ENCODE data around the gene NTRK3.

NTRK3 gene

DNA sequence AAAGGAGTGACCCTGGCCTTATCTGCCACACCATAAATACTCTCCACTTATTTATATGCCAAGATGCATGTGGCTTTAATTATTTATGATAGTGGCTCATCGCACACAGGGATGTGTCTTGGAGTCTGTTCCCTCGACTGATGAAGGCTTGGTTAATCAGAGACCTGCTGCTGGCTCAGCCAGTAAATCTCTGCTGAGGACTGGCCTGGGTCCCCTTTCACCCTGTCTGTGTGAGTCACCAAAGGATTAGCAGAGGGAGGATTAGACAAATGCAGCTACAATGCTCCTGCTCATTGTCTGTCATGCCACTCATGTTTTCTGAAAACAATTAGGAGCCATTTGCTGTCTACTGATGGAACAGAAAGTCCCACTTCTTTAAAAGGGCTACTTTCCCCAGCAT, 226.8 kb downstream of the NTRK3 start:
- no peak for DNase-seq (ENCODE audit: low read depth in 2 of 2)

DNA sequence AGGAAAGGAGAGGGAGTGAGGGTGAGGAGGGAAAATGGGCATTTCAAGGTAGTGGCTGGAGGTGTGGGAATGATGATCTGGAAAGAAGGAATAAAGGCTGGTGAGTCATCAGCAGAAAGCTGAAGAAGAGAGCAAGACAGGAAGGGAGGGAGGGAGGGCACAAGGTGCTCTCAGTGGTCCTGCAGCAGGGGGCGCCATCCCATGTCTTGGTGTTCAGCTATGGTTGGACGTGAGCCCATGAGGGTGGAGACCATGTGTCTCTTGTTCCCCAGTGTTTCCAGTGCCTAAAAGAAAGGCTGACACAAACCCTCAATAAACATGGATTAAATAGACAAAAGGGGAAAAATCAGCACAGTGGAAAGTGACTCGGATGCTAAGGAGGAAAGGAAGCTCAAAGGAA, 228.5 kb downstream of the NTRK3 start:
- no peak for DNase-seq (ENCODE audit: low read depth in 2 of 2)

DNA sequence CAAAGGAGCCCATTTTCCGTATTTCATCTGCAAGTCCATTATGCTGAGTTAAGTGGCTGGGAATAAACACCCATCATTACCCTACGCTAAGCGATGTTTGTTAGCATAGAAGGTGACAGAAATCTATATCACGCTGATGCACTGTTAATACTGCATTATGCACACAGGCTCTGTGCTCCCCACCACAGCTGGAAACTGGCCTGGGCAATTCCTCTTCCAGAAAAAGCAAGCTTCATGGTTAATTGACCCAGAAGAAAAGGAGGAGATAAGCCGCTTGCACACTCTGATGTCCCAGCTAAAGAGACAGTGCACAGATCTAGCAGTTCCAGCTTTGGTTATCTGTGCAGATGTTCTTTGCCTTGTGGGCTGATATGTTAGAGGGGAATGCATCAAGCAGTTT, 232.6 kb downstream of the NTRK3 start:
- DNase-seq (ENCODE audit: low read depth in 2 of 2): no peak

DNA sequence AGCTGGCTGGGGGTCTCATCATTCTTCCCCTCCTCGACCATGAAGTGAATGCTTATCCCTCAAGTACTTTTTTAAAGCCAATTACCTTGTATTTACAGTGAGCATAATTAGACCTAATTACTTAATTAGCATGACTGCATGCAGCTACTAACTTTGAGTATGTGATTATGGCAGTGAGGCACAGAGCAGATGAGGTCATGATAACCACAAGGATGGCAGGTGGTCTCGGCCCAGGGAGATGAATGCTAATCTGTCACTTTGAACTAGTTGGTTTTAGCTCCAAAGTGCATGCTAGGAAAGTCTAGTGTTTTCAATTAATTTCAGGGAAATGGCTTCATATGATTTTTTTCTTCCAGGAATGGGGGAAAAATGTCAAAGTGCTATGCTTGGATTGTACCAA, 233.8 kb downstream of the NTRK3 start:
- no peak for DNase-seq (ENCODE audit: low read depth in 2 of 2)

DNA sequence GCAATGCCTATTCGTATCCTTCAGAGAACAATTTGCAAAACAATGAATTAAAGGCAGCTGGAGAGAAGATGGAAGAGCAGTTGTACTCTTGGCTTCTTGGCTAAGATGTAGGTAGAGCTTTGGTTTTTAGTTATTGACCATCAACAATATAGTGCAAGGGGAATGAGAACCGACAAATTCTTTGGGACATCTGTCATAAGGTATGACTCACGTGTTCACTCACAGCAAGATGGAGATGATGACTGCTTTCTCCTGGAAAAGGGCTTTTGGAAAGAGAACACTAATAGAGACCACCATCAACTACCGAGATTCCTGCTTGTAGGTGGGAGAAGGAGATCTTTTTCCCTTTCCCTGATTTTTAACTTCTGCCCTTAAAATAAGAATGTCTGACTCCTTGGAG, 234.9 kb downstream of the NTRK3 start:
- DNase-seq (ENCODE audit: low read depth in 2 of 2): no peak

DNA sequence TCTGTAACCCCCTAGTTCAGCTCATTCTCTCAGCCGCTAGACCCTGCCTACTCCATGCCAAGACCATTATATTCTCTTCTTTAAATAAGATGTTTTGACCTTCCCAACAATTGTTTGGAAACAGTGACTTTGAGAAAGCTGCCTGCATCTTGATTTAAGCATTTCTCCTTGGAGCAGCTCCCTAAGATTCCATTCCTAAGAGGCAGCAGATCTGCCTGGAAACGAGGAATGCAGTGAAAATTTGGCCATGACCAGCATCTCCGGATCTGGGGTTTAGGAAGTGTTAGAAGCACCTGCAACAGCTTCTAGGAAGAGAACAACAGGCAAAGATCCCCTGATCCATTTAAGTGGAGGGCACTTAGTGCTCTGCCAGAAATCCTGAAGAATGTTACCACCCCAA, 235.7 kb downstream of the NTRK3 start:
- DNase-seq (ENCODE audit: low read depth in 2 of 2): no peak

DNA sequence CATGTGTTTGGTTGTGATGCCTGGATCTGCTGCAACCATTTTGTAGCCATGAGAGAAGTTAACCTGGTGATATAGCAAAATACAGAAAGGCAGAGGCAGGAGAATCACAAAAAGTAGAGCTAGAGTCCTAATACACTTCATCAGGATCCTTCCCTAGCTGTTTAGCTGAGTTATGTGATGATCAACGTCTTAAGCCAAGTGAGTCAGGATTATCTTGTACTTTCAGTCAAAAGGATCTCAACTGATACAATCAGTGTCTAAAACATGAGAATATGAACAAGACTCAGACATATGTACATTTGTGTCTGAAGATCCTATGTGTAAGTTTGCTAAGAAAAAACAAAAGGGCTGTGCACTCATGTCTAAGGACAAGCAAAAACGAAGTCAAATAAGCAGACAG, 236.9 kb downstream of the NTRK3 start:
- DNase-seq (ENCODE audit: low read depth in 2 of 2): no peak

DNA sequence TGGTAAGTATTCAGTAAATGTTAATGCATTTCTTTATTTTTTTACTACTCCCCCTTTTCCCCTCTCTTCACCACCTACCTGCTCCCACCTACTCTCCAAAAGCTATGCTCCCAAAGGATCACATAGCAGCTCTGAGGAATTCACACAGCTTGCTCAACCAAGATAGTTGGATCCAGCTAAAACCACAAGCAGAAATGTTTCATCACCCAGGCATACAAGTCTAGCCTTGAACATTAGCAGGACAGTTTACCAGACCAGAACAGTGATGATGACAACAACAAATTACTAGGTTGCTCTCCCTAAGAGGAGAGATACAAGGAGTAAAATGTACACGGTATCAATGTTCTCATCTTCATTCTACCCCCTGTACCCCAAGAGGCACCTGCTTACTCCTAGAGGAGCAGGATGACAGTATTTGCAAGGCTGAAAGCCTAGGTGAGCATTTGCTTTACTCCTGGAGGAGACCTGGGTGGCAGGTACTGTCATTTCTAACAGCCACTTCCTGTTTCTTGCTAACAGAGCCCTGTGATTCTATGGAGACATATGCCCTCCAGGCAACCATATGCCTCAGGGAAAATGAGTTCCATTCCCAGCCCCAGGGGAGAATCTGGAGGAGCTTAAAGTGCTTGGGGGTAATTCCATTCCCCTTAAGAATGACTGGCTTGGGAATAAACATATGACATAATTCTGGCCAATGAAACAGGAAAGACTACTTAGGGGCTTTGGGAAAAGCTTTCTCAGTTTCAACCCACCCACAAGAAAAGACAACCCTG, 237.5 kb downstream of the NTRK3 start:
- no peak for DNase-seq (ENCODE audit: low read depth in 2 of 2)

DNA sequence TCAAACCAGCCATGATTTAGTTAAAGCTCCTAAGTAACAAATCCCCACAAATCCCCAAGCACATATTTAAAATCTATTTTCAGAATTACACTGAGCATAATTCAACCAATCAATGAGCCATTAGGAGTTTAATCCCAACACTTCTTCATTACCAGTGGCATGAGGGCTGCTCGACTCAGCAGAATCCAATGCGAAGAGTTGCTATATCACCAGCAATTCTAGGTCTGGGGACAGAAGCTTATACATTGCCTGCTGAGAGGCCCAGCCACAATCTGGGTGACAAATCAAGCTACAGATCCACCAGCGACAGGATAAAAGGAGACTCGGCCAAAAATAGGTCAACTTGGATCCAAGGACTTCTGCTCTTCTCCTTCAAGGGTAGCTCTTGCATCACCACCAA, 238.8 kb downstream of the NTRK3 start:
- DNase-seq (ENCODE audit: low read depth in 2 of 2): no peak

DNA sequence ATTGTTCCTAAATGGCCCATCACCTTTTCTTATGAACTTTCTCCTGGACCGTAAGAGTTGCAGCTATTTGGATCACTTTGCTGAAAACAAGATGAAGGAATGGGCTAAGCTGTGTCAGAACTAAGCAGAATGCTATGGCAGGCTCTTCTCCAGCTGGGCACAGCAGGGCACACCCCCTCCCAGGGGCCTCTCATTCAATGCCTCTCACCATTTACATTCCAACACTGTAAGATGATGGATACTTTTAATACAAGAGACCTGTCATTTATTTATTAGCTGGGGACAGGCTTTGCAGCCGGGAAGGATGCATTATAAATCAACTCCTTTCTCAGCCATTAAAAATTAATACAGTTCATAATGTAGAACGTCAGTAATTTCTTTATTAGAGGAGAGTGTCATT, 240.1 kb downstream of the NTRK3 start:
- no peak for DNase-seq (ENCODE audit: low read depth in 2 of 2)

DNA sequence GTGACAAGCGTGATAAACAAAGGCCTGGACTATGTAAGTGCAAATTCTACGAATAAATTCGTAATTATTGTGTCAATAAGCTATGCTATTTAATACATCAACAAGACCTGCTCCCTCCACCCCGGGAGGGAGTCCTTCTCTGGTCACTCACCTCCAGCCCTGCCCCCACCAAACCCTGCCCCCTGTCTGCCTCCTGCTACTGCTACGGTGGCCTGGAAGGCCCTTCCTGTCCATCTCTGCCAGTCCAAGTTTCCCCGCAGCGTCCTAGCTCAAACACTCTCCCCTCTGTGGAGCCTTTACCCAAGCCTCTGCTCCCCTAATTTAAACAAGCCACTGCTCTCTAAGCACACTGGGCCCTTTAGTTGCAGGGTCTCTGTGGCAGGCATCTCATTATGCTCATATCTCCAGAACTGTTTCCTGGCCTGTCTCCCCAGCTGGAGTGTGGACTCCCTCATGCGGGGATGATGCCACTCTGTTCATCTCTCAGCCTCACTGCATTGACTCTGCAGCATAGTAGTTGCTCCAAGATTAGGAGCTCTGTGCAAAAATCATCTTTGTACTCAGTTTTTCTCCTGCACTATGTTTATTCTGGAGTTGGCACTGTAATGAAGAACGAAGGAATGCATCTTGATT, 241.2 kb downstream of the NTRK3 start:
- DNase-seq (ENCODE audit: low read depth in 2 of 2): no peak

DNA sequence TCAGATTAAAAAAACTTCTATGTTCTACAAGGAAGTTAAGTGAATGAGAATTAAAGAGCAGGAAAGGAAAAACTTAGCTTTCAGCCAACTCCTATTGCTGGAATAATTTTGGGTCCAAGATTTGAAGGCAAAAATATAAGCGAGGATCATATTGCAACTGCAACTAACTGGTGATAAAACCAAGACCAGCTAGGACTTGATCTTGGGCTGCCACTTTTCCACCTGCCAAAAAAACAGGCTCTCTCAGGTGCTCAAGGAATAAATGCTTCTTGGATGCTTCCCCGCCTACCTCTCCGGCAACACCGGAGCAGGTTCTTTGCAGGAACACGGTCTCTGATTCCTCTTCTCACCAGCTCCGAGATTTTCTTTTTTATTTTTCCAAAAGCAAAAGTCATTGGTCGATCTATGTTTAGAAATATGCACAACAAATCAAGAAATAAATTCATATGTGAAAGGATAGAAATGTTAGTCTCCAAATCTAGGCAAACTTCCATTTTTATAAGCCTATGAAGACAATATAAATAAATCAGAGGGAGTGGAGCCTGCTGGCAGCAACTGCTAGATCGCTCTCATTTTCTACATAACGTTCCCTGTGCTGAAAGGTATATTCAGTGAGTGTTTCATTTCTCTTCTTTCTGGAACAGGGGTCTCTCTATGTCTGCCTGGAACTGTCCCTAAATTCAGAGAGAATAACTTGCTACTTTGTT, 241.9 kb downstream of the NTRK3 start:
- no peak for DNase-seq (ENCODE audit: low read depth in 2 of 2)

DNA sequence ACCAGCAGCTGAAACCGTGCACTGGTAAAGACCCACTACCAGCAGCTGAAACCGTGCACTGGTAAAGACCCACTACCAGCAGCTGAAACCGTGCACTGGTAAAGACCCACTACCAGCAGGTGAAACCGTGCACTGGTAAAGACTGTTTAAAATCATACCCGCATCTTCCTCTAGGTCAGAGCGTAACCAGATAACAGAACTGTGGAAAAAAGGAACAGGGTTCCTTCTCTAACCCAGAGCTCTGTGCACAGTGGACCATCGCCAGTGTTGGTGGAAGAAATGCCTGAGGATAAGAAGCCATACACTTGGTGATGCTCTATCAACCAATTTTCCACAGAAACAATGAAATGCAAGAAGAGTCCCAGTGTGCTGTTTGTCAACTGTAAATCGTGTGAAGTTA, 243.4 kb downstream of the NTRK3 start:
- no peak for DNase-seq (ENCODE audit: low read depth in 2 of 2)

DNA sequence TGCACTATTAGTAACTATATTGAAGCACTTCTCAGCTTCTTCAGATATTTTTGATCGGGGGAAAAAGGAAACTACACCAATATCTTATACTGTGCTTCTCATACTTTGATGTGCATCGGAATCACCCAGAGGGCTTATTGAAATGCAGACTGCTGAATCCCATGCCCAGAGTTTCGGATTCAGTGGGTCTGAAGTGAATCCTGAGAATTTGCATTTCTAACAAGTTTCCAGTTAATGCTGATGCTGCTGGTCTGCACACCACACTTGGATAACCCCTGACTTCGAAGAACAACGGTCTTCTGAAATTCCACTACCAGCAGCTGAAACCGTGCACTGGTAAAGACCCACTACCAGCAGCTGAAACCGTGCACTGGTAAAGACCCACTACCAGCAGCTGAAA, 243.9 kb downstream of the NTRK3 start:
- no peak for DNase-seq (ENCODE audit: low read depth in 2 of 2)

DNA sequence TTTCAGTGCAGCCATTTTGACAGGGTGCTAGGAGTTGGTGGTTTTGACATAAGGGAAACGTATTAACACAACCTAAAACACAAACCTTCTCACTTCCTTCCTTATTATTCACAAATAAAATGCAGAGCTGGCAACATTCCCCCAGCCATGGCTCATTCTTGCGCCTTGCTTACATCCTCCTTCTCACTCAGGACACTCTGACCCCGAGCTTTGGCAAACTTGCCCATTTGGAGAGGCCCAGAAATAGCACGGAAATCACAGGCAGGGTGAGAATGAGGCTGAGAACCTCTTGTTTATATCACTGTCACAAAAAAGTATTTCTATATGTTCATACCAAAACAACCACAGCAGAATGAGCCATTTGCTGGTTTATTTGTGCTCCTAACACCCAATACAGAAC, 244.3 kb downstream of the NTRK3 start:
- no peak for DNase-seq (ENCODE audit: low read depth in 2 of 2)

DNA sequence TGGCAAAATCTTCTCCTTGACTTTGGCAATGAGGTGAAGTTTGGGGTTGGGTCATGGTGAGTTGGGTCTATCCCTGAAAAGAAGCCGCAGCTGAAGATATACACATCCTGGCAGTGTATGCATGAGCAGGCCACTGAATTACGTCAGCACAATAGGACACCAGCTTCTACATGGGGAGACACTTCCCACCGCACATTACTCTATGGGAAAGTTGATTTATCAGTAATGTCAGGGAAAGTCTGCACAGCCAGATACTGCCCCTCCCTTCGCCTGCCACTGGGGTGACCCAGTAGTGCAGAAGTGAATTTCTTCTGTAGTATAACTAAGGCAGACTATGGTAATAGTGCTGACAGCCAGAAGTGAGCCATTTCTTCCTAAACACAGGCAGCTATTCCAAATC, 245.0 kb downstream of the NTRK3 start:
- DNase-seq (ENCODE audit: low read depth in 2 of 2): no peak

DNA sequence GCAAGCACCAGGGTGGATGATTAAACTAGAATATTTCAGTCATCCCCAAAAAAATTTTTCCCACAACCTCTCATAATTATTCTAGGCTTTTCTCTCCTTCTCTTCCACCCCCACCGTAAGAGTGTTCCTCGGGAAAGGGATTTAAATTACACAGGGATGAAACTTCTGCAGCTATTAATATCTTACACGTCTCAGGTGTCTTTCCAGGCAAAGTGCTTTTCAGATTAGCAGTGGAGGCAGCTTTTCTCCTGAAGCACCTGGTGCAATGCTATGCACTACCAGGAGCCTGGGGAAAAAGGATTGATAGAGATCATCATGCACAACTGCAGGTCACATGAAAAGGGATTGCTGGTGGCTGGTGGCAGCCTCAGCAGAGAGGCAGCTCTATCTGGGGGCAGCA, 250.4 kb downstream of the NTRK3 start:
- no peak for DNase-seq (ENCODE audit: low read depth in 2 of 2)

DNA sequence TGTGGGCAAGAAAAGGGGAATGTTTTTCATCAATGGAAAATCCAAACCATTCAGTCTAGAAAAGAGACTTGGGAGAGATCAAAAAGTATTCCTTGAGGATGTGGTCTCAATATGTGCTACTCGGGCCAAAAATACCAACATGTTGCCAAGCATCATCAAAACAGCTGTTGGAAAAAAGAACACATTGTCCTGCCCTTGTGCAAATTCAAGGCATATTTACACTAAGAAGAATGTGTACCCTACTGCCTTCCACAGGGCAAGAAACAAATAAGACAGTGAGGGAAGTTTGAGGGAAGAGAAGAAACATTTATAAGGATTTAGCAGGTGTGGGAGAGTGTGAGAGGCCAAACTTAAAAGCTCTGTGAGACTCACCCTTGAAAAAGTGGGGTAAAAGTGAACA, 252.1 kb downstream of the NTRK3 start:
- no peak for DNase-seq (ENCODE audit: low read depth in 2 of 2)

DNA sequence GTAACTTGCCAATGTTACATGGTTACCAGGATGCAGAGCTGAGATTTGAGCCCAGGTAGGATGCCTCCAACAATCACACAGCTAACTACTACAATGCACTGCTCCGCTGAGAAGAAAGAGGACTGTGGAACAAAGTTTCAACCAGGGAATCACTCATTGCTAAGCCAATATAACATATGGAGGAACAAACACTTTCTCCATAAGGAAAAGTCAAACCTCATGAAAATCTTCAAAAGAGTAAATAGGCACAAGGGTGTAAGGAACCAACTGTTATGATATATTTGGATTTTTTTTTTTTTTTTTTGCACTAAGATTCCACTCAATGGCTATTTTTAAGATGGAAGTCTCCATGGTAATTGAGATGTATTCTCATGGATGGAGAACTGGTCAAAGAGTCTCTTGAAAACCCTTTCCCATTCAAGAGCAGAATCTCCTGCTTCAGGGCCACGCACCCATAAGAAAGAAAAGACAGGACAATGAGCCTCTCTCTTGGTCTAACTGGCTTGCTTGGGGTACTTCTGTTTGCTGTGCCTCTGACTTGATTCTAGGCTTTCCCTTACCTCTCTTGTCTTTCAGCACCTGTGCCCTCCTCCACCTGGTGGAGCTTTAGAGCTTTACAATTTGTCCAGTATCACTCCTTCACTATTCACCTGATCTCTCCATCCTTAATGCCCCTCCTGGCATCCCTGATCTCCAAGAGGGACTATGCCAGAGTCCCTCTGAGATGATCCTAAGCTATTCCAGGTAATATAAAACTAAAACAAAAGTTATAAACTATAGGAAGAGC, 252.8 kb downstream of the NTRK3 start:
- no peak for DNase-seq (ENCODE audit: low read depth in 2 of 2)

DNA sequence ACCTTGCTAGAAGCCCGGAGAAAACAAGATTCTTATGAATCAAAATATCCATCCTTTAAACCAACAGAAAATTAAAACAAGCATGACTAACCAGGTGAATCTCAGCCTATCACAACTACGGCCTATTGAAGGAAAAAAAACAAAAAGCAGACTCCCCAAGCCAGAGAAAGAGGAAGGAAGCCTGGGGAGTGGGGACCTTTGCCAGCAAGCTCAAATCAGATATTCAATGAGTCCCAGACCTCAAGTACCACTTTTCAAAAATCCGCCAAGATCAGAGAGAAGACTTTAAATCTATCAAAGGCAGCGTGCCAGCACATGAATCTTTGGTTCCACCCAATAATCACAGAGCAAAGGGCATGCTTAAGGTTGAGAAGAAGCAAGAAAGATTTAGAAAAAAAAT, 253.8 kb downstream of the NTRK3 start:
- DNase-seq (ENCODE audit: low read depth in 2 of 2): no peak

DNA sequence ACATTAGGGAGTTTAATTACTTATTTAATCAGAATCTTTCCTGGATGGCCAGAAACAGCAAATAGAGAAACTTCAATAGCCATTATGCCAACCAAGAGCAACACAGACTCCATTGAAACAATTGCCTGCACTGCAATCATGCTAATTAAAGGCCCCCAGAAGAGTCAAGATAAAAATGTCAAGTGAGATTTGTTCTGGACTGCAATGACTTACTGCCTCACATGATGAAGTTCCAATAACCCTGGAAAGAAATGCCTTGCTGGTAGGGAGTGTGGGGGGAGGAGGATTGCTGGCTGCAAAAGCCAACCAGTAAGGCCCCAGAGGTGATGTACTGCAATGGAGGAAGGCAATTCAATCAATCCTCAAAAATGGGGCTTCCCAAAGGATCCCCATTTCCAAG, 257.9 kb downstream of the NTRK3 start:
- DNase-seq (ENCODE audit: low read depth in 2 of 2): no peak

DNA sequence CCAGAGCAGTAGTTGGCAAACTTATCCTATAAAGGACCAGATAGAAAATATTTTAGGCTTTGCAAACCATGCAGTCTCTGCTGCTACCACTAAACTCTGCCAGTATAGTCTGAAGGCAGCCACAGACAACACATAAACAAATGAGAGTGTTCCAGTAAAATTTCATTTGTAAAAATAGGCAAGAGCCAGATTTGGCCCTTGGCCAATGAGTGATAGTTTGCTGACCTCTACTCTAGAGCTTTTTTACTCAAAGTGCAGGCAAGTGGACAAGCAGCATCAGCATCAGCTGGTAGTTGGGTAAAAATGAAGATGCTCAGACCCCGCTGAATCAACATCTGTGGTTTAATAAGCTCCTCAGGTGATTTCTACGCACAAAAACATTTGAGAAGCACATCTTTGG, 269.8 kb downstream of the NTRK3 start:
- DNase-seq (ENCODE audit: low read depth in 2 of 2): no peak

Measured in activated CD8-positive, alpha-beta memory T cell treated with anti-CD3 and anti-CD28 coated beads for 4 hours (primary cell).